Stimulated activated naive CD8-positive, alpha-beta T cell treated with anti-CD3 and anti-CD28 coated beads, Interleukin-15, Interleukin-2, amounts not matched to agents 100 ng/mL and 50 ng/mL, for 24 hours (primary cell): ENCODE measurements around the gene MCCC1.

Source experiments
- H3K27ac Mint-ChIP-seq: one replicate; pipeline ENCODE4 v1.8.0; 2021; ENCODE audit warnings: mild to moderate bottlenecking, mixed read lengths
- H3K27me3 Mint-ChIP-seq: one replicate; pipeline ENCODE4 v1.8.0; 2021; ENCODE audit warnings: mixed read lengths
- H3K36me3 Mint-ChIP-seq: one replicate; pipeline ENCODE4 v1.8.0; 2021; ENCODE audit warnings: low read depth, mixed read lengths
- H3K4me1 Mint-ChIP-seq: one replicate; pipeline ENCODE4 v1.8.0; 2021; ENCODE audit warnings: low read depth, mixed read lengths
- H3K4me3 Mint-ChIP-seq: one replicate; pipeline ENCODE4 v1.8.0; 2021; ENCODE audit warnings: mild to moderate bottlenecking, mixed read lengths
- H3K9me3 Mint-ChIP-seq: one replicate; pipeline ENCODE4 v1.8.0; 2021; ENCODE audit warnings: mixed read lengths

The MCCC1 gene

DNA sequence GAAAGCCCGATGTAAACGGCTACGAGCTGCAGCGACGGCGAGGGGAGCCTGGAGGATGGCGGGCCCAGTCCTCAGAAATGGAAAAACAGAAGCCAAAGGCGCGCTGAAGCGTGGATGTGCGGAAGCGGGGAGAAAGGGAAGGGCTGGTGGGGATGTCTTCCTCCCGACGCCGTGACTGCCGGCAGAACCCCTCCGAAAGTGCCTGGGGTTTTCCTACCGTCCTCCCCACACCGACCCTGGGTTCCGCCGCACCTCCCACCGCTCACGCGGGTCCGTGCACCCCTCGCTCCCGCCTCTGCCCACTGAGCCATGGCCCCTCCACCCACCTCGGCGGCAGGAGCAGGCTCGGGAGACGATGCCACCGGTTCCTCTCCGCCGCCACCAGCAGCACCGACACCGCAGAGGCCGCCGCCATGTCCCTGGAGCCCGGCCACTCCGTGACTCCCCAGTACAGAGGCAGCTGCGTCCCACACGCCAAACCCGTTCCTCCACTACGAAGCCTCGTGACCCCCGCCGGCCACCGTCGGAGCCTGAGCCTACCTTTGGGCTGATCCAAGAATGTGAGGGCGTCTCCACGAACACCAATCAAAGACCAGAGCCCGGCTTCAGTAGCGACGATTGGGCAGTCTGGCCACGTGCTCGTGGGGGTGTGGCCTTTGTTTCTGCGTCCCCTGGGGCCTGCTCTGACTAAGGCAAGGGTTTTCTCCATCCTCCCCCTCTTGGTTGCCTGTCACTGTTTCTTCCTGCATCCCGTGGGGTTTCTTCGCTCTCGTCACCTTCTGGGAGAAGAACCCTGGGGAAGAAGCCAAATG is at the start of gene MCCC1:
Gene MCCC1, minus strand, starts transcription at position 471 of the 812 bp plus-strand sequence. Its CDS starts 56 bp downstream, at position 415.
- H3K27ac Mint-ChIP-seq: peak within 1 kb of the TSS; percentile 98
- H3K27me3 Mint-ChIP-seq: no peaks in the 10 kb centered on the region

DNA sequence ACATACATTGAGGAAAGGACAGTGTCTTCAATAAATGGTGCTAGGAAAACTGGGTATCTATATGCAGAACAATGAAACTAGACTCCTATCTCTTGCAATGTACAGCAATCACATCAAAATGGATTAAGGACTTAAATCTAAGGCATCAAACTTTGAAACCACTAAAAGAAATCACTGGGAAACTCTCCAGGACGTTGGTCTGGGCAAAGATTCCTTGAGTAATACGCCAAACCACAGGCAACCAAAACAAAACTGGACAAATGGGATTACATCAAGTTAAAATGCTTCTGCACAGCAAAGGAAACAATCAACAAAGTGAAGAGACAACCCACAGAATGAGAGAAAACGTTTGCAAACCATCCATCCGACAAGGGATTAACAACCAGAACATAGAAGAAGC is 48.8 kb upstream of the MCCC1 start:
- Mint-ChIP-seq H3K4me1 (peaks cover 15% of the 10 kb centered on the region), H3K4me3 (no peak overlapping the region), H3K27me3 (no peaks in the 10 kb centered on the region), H3K36me3 (peaks cover 10% of the 10 kb centered on the region), H3K27ac (no peak overlapping the region), H3K9me3 (no peaks in the 10 kb centered on the region)

More for the DNA sequence above, at the start of gene MCCC1:
- H3K4me1 Mint-ChIP-seq: peaks cover 35% of the 10 kb centered on the region
- H3K4me3 Mint-ChIP-seq: peak within 1 kb of the TSS; percentile 97
- H3K36me3 Mint-ChIP-seq: peaks cover 11% of the 10 kb centered on the region
- H3K9me3 Mint-ChIP-seq: no peaks in the 10 kb centered on the region

DNA sequence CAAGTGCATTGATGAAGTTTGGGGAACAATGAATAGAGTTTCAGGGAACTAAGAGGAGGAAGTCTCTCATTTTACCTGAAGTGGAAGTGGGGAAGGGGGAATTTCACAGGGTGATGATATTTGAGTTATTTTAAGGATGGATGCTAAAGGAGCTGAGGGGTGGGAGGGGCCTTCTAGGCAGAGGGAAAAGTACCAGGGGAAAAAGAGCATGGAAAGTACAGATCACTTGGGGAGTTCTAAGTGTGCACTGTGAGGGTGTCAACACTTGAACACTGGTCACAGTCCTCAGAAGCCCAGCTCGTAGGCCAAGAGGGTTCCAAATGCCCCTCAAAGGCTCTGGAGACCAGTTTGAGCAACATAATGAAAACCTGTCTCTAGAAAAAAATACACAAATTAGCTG is 45.1 kb upstream of the MCCC1 start:
- Mint-ChIP-seq H3K36me3 (peaks cover 4% of the 10 kb centered on the region), H3K27me3 (no peaks in the 10 kb centered on the region), H3K9me3 (no peaks in the 10 kb centered on the region)

DNA sequence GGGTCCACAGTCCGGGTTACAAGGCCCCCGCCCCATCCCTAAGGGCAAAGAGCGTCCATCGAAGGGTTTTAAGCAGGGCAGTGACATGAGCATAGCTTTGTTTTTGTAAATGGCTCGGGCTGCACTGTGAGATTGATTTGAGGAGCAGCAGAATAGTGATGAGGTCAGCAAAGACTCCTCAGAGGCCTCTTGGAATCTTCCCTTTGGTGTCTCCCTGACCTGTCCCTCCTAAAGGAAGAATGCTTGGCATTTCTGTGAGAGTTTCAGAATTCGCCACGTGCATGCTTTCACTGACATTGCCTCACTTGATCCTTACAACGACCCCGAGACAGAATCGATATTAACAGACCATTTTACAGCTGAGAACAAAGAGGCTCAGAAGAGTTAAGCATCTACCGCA is 42.9 kb upstream of the MCCC1 start:
- H3K27me3 Mint-ChIP-seq: no peaks in the 10 kb centered on the region
- H3K4me3 Mint-ChIP-seq: no peak overlapping the region
- peaks cover 11% of the 10 kb centered on the region for H3K4me1 Mint-ChIP-seq
- H3K9me3 Mint-ChIP-seq: no peaks in the 10 kb centered on the region
- H3K36me3 Mint-ChIP-seq: peaks cover 4% of the 10 kb centered on the region
- no peak overlapping the region for H3K27ac Mint-ChIP-seq

More for the DNA sequence above, 45.1 kb upstream of the MCCC1 start:
- Mint-ChIP-seq H3K4me3 (no peak overlapping the region), H3K27ac (no peak overlapping the region), H3K4me1 (peaks cover 11% of the 10 kb centered on the region)

DNA sequence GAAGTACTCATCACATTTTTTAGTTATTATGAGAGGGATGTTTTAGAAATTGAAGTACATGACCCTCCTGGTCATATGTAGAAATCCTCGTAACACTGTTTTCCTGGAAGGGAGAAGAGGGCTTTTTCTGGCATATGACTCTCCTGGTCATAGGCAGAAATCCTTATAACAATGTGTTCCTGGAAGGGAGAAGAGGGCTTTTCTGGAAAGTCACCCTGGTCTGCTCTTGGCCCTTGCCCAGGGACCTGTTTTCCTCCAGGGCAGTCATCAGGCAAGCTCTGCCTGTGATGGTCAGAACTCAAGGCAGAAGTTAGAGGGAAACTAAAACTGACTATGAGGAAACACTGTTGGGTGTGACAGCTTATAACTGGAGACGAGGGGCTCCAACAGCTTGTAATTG is 35.5 kb upstream of the MCCC1 start:
- Mint-ChIP-seq H3K36me3 (peaks cover 28% of the 10 kb centered on the region), H3K27me3 (no peaks in the 10 kb centered on the region), H3K27ac (no peak overlapping the region), H3K4me3 (no peak overlapping the region), H3K4me1 (no peaks in the 10 kb centered on the region), H3K9me3 (peaks cover under 1% of the 10 kb centered on the region)

DNA sequence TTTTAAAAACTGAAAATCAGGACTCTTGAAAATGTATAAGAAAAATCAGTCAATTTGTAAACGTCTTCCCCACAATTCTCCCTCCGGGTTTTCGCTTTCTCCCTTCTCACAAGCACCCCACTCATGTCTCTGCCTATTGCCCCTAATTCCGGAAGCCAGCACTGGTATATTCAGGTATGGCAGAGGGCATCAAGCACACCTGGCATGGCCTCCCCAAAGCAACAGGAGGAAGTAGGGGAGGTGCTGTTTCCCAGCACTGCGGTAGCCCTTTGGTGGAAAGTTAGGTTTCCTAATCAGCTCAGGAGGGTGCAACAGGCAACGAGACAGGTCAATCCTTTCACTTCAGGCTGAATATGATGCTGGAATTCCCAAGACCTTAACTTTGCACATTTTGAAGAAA is 33.1 kb upstream of the MCCC1 start:
- Mint-ChIP-seq H3K4me1 (no peaks in the 10 kb centered on the region), H3K9me3 (peaks cover 7% of the 10 kb centered on the region), H3K36me3 (peaks cover 43% of the 10 kb centered on the region), H3K4me3 (no peak overlapping the region), H3K27ac (no peak overlapping the region), H3K27me3 (no peaks in the 10 kb centered on the region)

DNA sequence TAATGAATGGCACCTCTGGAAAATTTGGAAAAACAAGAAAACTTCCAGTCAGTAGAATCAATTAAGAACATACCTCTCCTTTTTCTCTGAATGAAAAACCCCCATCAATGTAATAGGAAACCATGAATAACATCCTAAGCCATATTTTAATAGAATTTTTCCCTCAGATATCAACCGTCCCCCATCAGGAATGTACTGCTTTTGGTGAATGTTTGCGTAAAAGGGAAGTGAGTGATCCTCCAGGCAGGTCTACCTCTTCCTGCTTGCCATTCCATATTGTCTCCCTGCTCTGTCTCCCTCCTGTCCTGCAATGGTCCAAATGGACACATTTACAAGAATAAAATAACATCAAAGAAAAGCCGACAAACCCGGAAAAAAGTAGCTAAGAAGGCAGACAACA is 32.4 kb upstream of the MCCC1 start:
- no peak overlapping the region for H3K27ac Mint-ChIP-seq
- H3K9me3 Mint-ChIP-seq: peaks cover 7% of the 10 kb centered on the region
- H3K4me1 Mint-ChIP-seq: no peaks in the 10 kb centered on the region
- H3K36me3 Mint-ChIP-seq: peaks cover 43% of the 10 kb centered on the region
- H3K27me3 Mint-ChIP-seq: no peaks in the 10 kb centered on the region
- H3K4me3 Mint-ChIP-seq: no peak overlapping the region

DNA sequence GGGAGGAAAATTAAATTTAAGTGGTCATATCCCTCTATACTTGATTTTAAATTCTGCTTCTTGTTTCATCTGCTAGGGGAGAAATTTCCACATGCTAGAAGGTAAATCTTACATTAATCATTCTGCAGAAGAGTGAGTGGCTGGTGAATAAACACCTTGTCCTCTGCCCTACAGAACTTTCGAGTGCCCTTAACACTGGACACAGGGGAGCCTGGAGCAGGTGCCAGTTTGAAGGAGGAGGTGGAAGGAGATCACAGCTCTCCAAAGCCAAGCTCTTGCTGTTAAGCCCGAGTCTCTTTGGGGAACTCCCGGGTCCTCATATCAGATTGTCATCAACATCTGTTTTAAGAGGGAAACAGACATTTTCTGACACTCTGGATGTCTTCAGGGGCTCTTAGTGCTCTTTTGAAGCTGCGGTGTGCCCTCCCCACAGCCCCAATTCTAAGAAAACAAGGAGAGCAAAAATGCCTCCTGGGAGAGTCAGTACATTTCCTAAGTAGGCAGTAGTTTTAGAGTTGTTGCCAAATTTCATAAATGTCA is 32.0 kb upstream of the MCCC1 start:
- no peak overlapping the region for H3K27ac Mint-ChIP-seq
- H3K9me3 Mint-ChIP-seq: peaks cover 7% of the 10 kb centered on the region
- H3K27me3 Mint-ChIP-seq: no peaks in the 10 kb centered on the region
- H3K4me3 Mint-ChIP-seq: no peak overlapping the region
- H3K4me1 Mint-ChIP-seq: no peaks in the 10 kb centered on the region
- peaks cover 43% of the 10 kb centered on the region for H3K36me3 Mint-ChIP-seq

DNA sequence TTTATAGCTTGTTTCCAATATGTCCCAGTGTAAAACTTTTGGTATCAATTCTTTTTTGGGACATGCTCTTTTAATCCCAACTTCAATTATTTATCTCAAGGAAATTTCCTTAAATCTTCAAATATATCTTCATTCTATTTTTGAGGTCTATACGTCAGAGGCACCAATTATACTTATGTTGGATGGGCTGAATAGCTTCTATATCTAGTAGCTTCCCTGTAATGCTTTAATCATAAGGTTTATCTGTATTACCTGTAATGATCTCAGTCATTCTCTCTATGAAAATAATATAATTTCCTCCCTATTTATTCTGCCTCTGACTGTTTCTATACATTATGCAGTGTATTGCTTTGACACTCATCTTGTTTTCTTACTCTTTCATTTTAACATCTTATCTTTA is 29.9 kb upstream of the MCCC1 start:
- H3K4me3 Mint-ChIP-seq: no peak overlapping the region
- H3K36me3 Mint-ChIP-seq: peaks cover 33% of the 10 kb centered on the region
- H3K27me3 Mint-ChIP-seq: no peaks in the 10 kb centered on the region
- no peaks in the 10 kb centered on the region for H3K4me1 Mint-ChIP-seq
- H3K9me3 Mint-ChIP-seq: peaks cover 7% of the 10 kb centered on the region
- no peak overlapping the region for H3K27ac Mint-ChIP-seq

DNA sequence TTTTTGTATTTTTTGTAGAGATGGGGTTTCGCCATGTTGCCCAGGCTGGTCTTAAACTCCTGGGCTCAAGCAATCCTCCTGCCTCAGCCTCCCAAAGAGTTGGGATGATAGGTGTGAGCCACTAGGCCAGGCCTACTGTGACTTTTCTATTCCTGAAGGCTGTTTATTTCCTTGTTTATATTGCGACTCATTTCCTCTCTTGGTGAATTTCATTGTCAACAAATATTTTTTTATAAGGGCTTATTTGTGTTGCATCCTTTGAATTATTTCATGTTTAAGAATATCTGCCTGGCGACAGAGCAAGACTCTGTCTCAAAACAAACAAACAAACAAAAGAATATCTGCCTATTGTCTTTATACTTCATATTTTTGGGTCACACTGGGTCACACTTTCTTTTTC is 29.4 kb upstream of the MCCC1 start:
- peaks cover 7% of the 10 kb centered on the region for H3K9me3 Mint-ChIP-seq
- H3K27ac Mint-ChIP-seq: no peak overlapping the region
- no peaks in the 10 kb centered on the region for H3K27me3 Mint-ChIP-seq
- no peaks in the 10 kb centered on the region for H3K4me1 Mint-ChIP-seq
- H3K4me3 Mint-ChIP-seq: no peak overlapping the region
- H3K36me3 Mint-ChIP-seq: peaks cover 33% of the 10 kb centered on the region

DNA sequence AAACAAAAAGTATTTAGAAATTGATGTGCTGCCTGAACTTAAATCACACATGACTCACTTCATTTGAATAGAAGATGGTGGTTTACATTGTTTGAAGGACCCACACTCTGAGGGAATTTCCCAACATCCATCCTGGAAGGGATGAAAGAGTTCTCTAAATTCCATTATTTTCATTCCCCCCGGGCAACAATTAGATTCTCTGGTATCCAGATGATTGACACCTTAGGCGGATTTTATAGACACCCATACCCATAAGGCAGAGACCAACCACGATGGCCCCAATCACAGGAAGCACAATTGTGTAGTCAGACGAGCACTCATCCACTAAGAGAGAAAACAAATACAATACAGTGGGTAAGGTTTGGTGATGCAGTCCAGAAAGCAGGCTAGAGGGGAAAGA is 24.6 kb upstream of the MCCC1 start:
- no peaks in the 10 kb centered on the region for H3K9me3 Mint-ChIP-seq
- peaks cover 7% of the 10 kb centered on the region for H3K36me3 Mint-ChIP-seq
- H3K27me3 Mint-ChIP-seq: no peaks in the 10 kb centered on the region
- peaks cover 4% of the 10 kb centered on the region for H3K4me1 Mint-ChIP-seq
- H3K4me3 Mint-ChIP-seq: no peak overlapping the region
- H3K27ac Mint-ChIP-seq: no peak overlapping the region

DNA sequence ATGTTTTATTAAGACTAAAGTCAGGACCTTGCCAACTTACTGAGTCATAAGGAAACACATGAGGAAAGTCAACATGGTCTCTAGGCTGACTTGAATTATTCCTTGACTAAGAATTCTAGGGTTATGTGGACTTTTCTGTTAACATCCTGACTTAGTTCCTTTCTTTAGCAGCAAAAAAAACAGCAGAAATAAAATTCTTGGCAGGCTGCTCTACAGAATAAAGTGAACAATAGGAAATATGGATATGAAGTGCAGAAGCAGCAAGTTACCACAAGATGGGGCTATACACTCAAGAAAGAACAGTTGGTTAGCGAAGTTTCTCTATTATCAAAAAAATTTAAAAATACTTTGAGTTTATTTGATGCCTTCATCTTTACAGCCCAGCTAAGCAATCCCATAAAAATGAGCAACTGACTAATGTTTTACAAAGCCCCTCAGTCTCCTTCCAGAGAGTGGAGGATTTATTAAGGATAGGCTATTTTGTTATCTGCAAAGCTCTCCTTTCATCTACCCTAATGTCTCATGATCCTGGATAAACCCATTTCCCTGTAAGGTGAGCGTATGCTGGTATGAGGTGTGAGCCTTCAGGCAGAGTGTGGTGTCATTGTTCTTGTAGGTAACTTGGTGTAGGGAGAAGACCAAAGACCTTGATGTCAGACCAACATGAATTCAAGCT is 23.1 kb upstream of the MCCC1 start:
- Mint-ChIP-seq H3K4me1 (peaks cover 4% of the 10 kb centered on the region), H3K36me3 (no peaks in the 10 kb centered on the region), H3K27ac (no peak overlapping the region), H3K27me3 (peaks cover 3% of the 10 kb centered on the region), H3K4me3 (no peak overlapping the region), H3K9me3 (no peaks in the 10 kb centered on the region)

DNA sequence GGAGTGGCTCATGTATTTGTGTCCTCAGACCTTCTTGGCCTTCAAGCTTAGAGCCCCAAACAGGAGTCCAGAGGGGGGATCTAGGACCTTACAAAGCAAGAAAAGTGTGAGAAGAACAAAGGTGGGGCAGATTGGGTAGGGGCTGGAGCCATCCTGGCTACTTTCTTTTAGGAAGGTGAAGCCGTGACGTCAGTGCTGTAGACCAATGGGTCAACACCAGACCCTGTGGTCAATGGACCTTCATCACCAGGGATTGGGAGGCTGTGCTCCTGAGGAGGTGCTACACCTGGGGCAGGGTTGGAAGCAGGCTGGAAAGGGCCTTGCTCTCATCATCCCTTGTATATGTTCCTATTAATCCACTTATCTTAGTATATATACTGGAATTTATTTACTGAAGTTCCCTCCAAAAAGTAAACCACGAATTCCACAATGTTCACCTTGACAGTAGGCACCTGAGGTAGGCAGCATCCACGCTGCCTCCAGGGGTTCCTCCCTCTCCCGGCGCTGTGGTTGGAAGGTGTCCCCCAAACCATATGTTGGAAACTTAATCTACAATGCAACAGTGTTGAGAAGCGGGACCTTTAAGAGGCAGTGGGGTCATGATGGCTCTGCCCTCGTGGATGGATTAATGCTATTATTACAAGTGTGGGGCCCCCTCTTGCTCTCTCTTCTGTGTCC is 21.4 kb upstream of the MCCC1 start:
- H3K4me3 Mint-ChIP-seq: no peak overlapping the region
- no peaks in the 10 kb centered on the region for H3K36me3 Mint-ChIP-seq
- H3K9me3 Mint-ChIP-seq: no peaks in the 10 kb centered on the region
- H3K4me1 Mint-ChIP-seq: peaks cover 11% of the 10 kb centered on the region
- H3K27me3 Mint-ChIP-seq: peaks cover 7% of the 10 kb centered on the region
- H3K27ac Mint-ChIP-seq: no peak overlapping the region

DNA sequence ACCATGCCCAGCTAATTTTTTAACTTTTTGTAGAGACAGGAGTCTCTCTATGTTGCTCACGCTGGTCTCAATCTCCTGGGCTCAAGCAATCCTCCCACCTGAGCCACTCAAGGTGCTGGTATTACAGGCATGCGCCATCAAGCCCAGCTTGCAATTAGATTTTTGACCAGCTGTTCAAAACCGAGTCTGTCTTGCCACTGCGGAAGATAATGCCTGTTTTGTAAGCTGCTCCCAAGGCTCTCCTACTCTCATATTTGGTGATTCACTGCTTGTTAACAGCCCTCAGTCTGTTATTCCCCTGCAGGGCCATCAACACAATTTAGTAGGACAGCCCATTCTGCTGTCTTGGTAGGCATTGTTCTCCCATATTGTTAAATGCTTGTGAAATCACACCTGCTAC is 17.8 kb upstream of the MCCC1 start:
- Mint-ChIP-seq H3K4me3 (no peak overlapping the region), H3K4me1 (peaks cover 13% of the 10 kb centered on the region), H3K36me3 (no peaks in the 10 kb centered on the region), H3K9me3 (no peaks in the 10 kb centered on the region), H3K27ac (no peak overlapping the region), H3K27me3 (peaks cover 7% of the 10 kb centered on the region)

DNA sequence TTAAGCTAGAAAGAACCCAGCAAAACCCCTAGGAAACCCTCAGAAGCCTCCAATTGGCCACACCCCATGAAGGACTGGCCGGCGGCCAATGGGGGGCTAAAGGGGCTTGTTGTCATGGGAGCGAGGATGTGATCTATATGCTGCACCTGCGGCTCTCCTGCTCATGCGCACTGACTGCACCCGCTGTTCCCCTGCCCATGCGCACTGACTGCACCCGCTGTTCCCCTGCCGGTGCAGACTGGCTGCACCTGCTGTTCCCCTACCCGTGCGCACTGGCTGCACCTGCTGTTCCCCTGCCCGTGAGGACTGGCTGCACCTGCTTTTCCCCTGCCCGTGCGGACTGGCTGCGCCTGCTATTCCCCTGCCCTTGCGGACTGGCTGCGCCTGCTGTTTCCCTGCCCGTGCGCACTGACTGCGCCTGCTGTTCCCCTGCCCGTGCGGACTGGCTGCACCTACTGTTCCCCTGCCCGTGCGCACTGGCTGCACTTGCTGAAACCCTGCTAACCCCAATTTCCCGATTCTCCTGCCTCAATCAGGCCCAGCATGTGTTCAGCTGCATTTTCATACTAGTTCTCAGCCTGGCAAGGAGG is 16.8 kb upstream of the MCCC1 start:
- Mint-ChIP-seq H3K4me1 (peaks cover 13% of the 10 kb centered on the region), H3K27me3 (peaks cover 7% of the 10 kb centered on the region), H3K4me3 (peak overlapping the region; percentile 73), H3K9me3 (no peaks in the 10 kb centered on the region), H3K36me3 (no peaks in the 10 kb centered on the region), H3K27ac (no peak overlapping the region)
